Stimulated activated CD4-positive, alpha-beta T cell treated with anti-CD3 and anti-CD28 coated beads, Interleukin-12 subunit alpha, Interleukin-12 subunit beta, amount 100 ng/mL, for 4 hours (primary cell): ENCODE results near the gene BICDL2.
"Not testable (repeated sequence)": the region's sequence is repeated elsewhere in the genome, so short reads cannot be mapped to it uniquely, and the experiment has no call there.

ENCODE experiments used
- DNase-seq: peaks from one replicate; pipeline ENCODE4 v3.0.0-alpha.2; 2020

BICDL2 gene

DNA sequence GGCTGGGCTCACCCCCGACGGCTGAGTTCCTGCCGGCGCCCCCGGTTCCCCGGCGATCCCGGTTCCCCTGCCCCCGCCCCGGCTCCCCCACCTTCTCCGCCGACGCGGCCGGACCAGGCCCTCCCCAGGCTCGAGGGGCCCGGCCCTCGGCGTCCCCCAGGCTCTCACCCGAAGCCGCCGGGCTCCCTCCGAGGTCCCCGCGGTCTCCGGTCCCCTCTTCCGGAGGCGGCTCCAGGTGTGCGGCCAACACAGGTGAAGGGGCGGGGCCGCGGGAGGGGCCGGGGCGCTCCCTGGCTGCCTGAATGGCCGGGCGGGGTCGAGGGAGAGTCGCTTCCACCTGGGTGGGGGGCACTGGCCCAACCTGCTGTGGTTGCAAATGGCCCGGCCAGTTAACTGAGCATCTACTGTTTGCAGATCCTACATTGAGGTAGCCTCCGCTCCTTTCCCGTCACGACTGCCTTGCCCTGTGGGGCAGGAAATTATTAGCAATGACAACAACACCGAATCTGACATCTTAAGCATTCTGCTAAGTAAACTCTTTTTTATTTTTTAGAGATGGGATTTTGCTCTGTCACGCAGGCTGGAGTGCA, at the start of gene BICDL2:
TSS of gene BICDL2 (minus strand) at position 219 of the 590 bp plus-strand sequence. CDS start 1,448 bp downstream, outside the sequence.
- DNase-seq, result no peak

DNA sequence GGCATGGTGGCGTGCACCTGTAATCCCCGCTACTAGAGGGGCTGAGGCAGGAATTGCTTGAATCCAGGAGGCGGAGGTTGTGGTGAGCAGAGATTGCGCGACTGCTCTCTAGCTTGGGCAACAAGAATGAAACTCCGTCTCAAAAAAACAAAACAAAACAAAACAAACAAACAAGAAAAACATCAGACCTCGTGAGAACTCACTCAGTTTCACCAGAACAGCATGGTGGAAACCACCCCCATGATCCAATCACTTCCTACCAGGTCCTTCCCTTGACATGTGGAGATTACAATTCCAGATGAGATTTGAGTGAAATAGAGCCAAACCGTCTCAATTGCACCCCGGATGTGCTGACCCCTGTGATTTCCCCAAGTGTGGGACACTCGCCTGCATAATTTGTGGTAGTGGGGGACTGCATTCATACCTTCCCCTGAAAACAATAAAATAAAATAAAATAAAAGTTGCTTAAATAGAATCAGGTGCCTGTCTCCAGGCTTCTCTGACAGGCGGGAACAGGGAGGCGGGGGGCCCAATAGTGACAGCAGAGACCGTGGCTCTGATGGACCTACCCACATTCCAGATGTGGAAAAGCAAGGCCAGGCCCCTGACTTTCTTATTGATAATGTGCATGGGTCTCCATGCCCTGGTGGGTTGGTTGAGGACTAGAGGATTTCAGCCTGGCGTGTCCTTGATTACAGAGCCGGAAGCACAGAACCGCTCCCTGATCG, 49.3 kb upstream of the BICDL2 start:
- DNase-seq, result no peak

DNA sequence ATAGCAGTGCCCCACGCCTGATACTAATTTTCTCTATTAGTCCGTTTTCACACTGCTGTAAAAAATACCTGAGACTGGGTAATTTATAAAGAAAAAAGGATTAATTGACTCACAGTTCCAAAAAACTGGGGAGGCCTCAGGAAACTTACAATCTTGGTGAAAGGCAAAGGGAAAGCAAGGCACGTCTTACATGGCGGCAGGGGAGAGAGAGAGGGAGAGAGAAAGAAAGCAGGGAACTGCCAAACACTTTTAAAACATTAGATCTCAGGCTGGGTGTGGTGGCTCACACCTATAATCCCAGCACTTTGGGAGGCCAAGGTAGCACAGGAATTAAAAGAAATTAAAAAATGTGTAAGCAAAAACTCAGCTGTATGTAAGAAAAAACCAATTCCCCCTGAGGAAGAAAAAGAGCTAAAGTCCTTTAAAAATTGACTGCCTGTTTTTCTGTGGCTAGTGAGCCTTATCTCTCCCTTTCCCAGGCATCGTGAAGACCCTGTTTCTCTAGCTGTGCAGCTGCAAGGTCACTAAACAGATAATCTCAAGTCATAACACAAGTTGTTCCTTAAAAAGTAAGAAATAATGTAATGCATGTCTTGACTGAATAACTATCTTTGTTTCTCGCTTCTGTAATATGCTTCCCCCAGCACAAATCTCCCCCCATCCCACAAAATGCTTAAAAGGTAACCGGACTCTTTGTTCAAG, 48.4 kb upstream of the BICDL2 start:
- DNase-seq, result no peak

DNA sequence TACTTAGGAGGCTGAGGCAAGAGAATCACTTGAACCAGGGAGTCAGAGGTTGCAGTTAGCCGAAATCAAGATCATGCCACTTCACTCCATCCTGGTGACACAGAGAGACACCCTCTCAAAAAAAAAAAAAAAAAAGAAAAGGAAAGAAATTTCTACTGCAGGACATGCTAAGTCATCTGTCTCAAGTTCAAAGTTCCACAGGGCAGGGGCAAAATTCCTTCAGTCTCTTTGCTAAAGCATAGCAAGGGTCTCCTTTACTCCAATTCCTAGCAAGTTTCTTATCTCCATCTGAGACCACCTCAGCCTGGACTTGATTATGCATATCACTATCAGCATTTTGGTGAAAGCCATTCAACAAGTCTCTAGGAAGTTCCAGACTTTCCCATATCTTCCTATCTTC, 47.7 kb upstream of the BICDL2 start:
- DNase-seq, result no peak

GRCh38 chr16:3083408-3083807, 46.7 kb upstream of the BICDL2 start:
- DNase-seq, result not testable (repeated sequence)

DNA sequence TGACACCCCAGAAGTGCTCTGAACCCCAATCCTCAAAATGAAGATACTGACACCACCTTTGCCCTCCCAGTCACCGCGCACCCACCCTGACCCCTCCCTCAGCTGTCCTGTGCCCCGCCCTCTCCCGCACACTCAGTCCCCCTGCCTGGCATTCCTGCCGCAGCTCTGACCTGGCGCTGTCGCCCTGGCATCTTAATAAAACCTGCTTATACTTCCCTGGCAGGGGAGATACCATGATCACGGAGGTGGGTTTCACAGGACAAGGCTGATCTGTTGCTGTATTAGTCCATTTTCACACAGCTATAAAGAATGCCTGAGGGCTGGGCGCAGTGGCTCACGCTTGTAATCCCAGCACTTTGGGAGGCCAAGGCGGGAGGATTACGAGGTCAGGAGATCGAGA, 45.2 kb upstream of the BICDL2 start:
- DNase-seq, result not testable (repeated sequence)

DNA sequence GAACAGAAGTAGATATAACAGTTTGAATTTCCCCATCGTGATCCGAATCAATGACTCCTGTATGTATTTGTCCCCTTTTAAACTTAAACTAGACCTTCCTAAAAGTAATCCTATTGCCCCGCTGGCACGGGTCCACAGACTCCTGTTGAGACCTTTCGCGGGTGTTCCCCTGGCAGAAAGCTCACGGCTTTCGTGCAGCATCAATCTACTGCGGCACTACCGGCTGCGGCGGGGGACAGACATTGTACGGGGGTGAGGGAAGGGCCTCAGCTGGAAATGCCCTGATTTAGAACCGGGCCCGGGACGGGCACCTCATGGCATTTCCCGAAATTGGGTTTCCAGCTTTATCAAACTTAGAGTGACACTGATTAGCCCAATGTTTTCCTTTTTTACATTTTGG, 43.3 kb upstream of the BICDL2 start:
- no peak for DNase-seq

- DNase-seq, result no peak
These were observed 39.8 kb upstream of the BICDL2 start for GRCh38 chr16:3076577-3076976.

- DNase-seq, result not testable (repeated sequence)
These were observed 39.2 kb upstream of the BICDL2 start for GRCh38 chr16:3075946-3076345.

DNA sequence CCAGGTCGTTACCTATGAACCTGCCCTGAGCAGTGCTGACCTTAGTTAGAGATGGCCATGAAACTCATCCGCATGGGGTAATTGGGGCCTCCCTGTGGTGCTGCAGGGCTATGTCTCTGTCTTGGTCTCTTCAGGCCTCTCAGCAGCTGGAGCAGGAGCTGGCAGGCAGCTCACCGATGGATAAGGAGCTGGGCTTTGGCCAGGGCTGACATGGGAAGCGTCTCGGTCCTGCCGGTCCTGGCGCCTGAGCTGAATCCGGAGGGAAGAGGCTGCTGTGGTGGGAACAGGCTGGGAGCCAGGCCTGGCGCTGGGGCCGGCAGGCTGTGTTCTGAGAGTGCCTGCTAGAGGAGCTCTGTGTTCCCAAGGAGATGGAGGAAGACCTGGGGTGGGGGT, 38.8 kb upstream of the BICDL2 start:
- DNase-seq, result no peak

- peak; percentile 53 for DNase-seq
These were observed 38.2 kb upstream of the BICDL2 start for GRCh38 chr16:3074860-3075522.

DNA sequence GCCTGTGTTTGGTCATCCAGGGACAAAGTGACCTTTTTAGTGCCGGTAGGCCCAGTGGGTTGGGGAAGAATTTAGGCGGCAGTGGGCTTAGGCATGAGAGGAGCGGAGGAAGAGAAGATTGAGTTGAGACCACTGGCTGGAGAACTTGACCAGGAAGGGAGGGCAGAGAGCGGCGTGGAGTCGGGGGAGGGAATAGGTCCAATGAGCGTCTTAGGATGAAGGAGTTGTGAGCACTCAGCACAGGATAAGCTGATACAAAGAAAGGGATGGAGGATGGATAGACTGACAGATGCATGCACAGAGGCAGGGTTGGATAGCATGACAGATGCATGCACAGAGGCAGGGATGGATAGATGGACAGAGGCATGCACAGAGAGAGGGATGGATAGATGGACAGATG, 36.7 kb upstream of the BICDL2 start:
- DNase-seq, result no peak

DNA sequence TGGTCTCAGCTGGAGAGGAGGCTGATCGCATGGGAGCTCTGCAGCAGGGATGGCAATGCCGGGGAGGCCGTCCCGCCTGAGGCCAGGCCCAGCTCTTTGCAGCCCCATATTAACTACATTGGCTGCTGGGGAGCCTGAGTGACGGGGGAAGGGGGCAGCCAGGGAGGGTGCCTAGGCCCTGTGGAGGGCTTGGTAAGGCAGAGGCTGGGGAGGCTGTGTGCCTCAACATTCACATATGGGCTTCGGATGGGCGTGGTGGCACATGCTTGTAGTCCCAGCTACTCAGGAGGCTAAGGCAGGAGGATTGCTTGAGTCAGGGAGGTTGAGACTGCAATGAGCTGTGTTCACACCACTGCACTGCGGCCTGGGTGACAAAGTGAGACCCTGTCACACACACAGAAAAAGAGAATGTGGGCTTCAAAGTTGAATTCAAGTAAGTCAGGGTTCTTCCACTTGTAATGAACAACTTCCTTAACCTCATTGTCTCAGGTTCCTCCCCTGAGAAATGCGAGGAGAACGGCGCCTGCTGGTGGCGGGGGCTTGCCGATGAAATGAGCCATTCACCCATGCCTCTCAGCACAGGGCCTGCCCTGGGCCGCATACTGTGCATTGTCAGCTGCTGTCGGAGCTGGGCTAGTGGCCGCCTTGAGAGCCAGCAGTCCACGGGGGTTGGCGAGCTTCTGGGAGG, 36.0 kb upstream of the BICDL2 start:
- not testable (repeated sequence) for DNase-seq

GRCh38 chr16:3072148-3072547, 35.4 kb upstream of the BICDL2 start:
- not testable (repeated sequence) for DNase-seq

GRCh38 chr16:3071655-3072054, 34.9 kb upstream of the BICDL2 start:
- no peak for DNase-seq

- no peak for DNase-seq
These were observed 33.9 kb upstream of the BICDL2 start for GRCh38 chr16:3070608-3071111.

DNA sequence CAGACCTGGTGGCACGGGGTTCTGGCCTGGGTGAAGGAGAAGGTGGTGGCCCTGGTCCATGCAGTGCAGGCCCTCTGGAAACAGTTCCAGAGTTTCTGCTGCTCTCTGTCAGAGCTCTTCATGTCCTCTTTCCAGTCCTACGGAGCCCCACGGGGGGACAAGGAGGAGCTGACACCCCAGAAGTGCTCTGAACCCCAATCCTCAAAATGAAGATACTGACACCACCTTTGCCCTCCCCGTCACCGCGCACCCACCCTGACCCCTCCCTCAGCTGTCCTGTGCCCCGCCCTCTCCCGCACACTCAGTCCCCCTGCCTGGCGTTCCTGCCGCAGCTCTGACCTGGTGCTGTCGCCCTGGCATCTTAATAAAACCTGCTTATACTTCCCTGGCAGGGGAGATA, 32.4 kb upstream of the BICDL2 start:
- not testable (repeated sequence) for DNase-seq

DNA sequence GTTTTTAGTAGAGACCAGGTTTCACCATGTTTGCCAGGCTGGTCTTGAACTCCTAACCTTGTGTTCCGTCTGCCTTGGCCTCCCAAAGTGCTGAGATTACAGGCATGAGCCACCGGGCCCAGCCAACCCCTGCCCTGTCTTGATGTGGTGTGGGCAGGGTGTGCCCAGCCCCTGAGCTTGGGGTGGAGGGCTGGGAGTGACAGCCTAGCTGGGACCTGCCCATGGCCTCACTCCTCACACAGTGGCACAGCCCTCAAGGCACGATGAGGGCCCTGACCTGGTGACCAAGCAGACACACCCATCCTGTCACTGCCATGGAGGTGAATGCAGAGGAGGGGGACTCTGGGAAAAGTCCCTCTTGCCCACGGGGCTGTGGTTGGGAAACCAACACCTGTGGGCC, 31.7 kb upstream of the BICDL2 start:
- no peak for DNase-seq

GRCh38 chr16:3066440-3066748, 29.6 kb upstream of the BICDL2 start:
- DNase-seq, result no peak

DNA sequence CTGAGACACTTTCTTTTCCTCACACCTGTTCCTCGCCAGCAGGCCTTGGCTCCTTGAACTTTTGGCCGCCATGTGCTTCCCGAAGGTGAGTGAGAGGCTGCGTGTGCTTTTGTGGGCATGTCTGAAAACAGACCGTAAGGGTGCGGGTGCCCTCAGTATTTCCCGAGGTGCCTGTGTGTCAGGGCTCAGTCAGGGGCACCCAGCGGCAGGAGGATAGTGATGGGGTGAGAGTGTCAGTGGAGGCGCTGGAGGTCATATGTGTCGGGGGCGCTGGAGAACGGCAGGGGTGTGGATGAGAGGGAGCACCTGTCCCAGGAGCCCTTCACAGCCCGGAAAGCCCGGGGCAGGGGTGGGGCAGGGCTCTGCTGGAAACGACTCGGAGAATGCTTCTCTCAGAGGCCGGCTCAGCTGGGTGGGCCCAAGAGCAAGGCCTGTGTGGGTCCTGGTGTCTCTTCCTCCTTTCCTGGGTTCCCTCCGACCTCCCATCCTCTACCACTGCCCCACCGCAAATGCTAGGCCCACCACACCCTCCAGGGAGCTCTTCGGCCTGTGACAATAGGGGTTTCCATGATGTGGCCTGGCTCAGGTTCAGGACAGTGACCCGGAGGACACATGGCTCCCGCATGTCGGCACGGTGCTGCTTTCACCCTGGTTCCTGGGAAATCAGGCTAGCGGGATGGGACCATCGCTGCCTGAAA, 29.1 kb upstream of the BICDL2 start:
- peak; percentile 33 for DNase-seq

- DNase-seq, result peak; percentile 63
These were observed 28.5 kb upstream of the BICDL2 start, which contains the start of gene IL32 for GRCh38 chr16:3065069-3065741. IL32 (plus strand) TSS chr16:3065640; CDS start chr16:3065812, 172 bp downstream.
